T47D (cell line): ENCODE measurements around the gene NOBOX.

ENCODE experiments used
- DNase-seq, 2 experiments: peaks; one replicate each; pipeline versions ENCODE4 v3.0.0 to v3.0.0-alpha.2; 2011 to 2012; ENCODE audit warnings: low read depth in 1 of 2, low spot score in 1 of 2
- JUND ChIP-seq: IDR thresholded peaks from 2 replicates; pipeline ENCODE4 v1.6.1; 2012; ENCODE audit warnings: low read depth
- in situ Hi-C: cut with HindIII; loops from 2 replicates; pipeline ENCODE4 v1.10.0; 2016; ENCODE audit warnings: low sequenced_read_pairs, low pct_unique_long_range_greater_than_20kb

The NOBOX gene

DNA sequence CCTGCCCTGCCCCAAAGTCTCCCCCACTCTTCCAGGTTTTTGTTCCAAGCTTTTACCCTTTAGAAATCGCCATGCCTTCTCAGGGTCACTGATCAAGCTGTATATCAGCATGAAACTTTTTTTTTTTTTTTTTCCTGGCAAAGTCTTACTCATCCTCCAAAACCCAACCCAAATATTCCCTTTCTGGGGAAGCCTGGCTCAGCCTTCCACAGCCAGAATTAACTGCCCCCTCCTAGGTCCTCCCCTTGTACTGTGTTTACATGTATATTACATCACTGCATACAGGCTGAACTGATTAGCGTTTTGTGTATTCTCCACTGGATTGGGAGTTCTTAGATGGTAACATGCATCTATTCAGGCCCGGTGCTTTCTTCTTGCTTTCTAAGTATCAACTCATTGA, 4.6 kb upstream of the NOBOX start:
- no peak for TF ChIP-seq JUND
- in situ Hi-C loops = no loop called here
- DNase-seq = no peak

DNA sequence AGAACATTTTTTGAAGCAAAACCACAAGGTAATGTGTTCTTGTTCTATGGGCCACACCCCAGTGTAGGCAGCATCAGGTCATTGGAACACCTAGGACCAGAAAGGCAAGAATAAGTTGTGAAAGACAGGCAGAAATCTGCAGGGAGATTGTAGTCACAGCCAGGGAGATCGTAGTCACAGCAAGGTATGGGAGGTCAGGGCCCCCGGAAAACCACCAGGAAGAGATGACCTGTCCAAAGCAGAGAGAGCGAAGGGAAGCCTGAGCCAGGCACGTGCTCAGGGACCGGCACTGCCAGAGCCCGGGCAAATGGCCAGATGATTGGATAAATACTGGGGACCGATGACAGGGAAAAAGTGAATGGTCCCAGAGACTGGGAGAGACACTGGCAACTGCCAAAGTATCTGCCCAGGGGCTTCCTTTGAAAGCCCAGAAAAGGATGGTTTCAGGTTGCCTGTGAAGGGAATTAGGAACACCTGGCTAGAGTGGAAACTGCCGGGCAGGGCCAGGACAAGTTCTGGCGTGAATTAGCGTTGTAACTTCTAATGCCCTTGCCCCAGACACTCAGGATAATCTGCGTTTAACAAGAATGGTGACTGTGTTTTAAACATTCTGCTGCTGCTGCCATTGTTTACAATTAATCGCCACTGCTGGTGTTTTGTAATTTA, 3.9 kb upstream of the NOBOX start:
- no peak for TF ChIP-seq JUND
- peak in 1 of 2 experiments; percentile 11 for DNase-seq
- in situ Hi-C loops = no loop called here

DNA sequence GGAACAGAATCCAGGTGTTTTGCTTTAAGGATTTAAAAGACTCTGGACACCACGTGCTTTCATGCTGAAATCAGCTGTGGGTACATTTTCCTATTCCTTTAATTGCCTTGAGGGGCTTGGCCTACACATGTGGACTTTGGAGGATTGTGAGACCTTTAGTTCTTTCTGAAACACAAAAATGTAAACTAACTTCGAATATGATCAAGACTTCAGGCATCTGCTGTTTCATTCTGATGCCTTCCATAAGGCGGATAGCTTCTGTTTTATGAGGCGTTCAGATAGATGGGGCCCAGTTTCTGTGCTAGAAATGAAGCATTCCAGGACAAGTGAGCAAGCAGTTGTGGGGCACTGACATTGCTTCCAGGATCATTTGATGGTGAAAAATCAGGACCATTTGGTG, 1.5 kb upstream of the NOBOX start:
- no peak for TF ChIP-seq JUND
- in situ Hi-C loops = no loop called here
- no peak for DNase-seq

DNA sequence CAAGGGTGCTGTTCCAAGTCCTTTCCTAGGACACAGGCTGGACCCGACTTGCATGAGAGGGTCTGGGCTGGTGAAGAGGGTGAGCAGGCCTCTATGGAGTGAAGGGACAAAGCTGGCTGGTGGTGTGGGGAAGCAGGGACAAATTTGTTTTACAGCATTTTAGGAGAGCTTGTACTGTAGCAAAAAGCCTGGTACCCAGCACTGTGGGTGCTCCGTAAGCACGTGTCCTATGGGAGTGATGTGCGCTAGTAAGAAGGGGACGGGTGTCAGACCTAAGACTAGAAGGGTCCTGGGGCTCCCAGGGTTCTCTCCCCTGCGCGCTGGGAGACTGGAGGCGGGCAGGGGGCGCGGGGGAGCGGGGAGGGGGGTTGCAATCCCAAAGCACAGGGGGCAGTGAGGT, 391 bp downstream of the NOBOX start:
- in situ Hi-C loops = no loop called here
- no peak for TF ChIP-seq JUND

DNA sequence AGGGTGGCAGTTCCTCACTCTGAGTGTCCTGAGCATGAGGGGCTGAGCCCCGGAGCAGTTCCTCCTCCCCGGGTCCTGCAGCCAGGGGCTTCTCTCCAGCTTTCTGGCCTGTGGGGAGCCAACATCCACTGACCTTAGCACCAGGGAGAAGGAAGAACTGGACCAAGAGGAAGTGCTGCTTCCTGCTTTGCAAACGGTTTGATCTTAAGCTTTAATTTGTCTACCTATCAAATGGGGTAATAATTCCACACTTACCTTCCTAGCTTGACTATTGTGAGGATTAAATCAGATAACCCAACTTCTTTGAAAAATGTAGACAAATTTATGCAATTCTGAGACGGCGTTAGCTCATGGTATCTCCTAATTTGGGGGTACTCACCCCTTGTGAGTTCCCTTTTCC, 2.0 kb downstream of the NOBOX start:
- no peak for TF ChIP-seq JUND
- in situ Hi-C loops = no loop called here
- no peak for DNase-seq

More for the DNA sequence above, 391 bp downstream of the NOBOX start:
- DNase-seq = no peak

DNA sequence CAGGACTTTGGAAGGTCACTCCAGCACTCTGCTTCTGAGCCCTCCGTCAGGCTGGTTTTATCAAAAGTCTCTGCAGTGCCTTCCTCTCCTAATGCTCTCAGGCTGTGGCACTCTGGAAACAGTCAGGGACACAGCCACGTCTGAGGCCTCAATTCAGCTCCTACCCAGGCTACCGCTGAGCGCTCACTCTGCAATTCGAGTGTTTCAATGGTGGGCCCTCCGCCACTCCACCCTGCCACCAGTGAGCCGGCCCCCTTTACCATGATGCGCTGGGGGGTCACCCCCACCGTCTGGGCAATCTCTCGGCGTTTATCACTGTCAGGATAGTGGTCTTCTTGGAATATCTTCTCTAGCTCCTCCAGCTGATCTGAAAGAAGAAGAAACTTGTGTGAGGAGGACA, 3.5 kb downstream of the NOBOX start:
- in situ Hi-C loops = no loop called here
- DNase-seq = no peak
- TF ChIP-seq JUND = no peak

DNA sequence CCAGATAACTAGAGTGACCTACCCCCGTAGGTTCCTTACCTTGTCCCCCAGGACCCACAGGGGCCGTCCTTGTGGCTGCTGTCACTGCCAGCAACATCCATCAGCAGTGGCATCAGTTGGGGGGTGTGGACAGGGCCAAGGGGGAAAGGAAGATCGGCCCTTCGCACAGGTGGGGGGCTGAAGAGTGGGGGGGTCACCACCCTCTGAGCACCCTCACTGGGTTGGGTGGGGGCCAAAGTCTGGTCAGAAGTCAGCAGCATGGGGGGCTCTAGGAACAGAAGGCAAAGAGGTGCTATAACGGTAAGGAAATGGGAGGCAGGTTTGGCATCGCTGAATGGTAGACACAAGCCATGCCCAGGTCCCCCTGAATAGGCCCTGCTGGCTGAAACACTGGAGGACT, 4.6 kb downstream of the NOBOX start:
- TF ChIP-seq JUND = no peak
- no peak for DNase-seq
- in situ Hi-C loops = no loop called here

DNA sequence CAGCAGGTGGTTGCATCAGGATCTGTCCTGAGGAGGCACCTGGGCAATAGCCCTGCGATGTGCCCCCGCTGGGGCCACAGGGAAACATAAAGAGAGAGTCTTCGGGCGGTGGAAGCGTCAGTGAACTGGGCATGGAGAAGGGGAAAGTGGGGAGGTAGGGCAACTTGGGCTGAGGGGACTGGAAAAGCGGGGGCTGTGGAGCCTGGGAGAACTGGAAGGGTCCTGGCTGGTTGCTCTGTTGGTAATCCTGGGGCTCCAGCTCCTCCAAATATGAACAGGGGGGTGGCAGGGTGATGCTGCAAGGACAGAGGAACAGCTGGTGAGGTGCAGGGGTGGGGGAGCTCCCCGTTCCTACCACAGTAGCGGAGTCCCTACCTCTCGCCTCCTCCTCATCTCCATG, 5.2 kb downstream of the NOBOX start:
- in situ Hi-C loops = no loop called here
- TF ChIP-seq JUND = no peak
- DNase-seq = no peak

DNA sequence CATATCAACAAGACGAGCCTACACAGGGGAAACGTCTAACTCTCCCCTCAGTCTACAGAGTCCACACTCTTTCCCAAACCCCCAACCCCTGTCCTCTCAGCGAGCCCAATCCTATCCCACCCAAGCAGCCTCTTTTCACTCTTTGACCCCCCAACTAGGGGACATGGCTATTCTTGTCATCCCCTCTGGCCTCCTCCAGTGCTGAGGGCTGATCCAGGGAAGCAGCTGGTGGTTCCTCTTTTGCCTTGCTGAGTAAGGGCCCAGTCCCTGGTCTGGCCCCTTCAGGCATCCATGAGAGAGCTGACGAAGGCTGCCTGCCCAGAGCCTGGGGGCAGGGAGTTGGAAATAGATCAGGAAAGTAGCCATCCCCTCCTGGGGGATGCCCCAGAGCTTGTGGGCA, 6.4 kb downstream of the NOBOX start:
- no peak for TF ChIP-seq JUND
- no peak for DNase-seq
- in situ Hi-C loops = no loop called here

DNA sequence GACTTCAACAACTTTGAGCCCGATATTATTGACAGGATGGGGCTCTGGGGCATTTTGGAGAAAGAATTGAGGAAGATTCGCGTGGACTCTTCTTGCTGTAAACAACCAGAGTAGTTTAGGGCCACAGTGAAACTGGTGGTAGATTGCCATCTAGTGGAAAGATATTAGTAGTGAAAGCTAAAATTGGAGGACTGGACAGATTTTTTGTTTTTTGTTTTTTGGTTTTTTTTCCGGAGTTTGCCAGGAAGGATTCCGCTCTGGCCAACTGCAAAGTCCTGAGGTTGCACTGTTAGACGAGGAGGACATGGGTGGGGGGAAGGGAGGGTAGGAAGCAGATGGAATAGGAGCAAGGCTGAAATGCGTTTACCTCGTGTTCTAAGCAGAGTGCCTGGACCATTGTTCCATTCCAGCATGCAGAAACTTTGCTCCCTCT, 11.7 kb downstream of the NOBOX start:
- TF ChIP-seq JUND = no peak
- in situ Hi-C loops = no loop called here
- peak in 1 of 2 experiments; percentile 56 for DNase-seq

DNA sequence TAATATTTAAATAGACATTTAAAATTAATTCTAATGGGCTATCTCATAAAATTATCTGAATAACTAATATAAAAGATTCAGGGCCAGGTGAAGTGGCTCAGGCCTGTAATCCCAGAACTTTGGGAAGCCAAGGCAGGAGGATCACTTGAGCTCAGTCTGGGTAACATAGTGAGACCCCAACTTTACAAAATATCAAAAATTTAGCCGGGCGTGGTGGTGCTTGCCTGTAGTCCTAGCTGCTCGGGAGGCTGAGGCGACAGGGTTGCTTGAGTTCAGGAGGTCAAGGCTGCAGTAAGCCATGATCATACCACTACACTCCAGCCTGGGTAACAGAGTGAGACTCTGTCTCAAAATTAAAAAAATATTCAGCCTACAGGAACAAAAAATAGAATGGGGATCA, 12.5 kb downstream of the NOBOX start:
- TF ChIP-seq JUND = no peak
- in situ Hi-C loops = no loop called here
- no peak for DNase-seq

DNA sequence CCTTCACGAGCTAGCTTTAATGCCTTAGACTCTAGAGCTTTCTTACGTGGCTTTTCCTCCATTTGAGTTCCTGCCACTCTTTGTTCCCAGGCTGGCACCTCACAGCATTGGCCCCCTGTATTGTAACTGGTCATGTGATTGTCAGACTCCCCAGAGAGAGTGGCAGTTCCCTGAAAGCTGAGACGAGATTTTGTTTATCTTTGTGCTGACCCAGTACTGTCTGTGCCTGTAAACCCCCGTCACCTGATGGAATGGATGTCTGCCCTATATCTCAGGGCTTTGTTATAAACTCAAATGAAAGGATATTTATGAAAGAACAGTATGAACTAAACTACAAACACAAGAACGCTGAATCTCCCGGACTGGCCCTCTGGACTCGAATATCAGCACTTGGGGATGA, 13.0 kb downstream of the NOBOX start:
- in situ Hi-C loops = no loop called here
- TF ChIP-seq JUND = no peak
- no peak for DNase-seq

DNA sequence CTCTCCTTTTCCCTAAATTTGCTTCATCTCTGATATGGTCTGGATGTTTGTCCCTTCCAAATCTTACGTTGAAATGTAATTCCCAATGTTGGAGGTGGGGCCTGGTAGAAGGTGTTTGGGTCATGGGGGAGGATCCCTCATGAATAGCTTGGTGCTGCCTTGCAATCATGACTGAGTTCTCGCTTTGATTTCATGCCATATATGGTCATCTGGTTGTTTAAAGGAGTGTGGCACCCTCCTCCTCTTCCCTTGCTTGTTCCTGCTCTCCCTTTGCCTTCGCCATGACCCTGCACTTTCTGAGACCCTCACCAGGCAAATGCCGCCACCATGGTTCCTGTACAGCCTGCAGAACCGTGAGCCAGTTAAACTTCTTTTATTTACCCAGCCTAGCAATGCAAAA, 14.5 kb downstream of the NOBOX start:
- DNase-seq = no peak
- TF ChIP-seq JUND = no peak
- in situ Hi-C loops = no loop called here

DNA sequence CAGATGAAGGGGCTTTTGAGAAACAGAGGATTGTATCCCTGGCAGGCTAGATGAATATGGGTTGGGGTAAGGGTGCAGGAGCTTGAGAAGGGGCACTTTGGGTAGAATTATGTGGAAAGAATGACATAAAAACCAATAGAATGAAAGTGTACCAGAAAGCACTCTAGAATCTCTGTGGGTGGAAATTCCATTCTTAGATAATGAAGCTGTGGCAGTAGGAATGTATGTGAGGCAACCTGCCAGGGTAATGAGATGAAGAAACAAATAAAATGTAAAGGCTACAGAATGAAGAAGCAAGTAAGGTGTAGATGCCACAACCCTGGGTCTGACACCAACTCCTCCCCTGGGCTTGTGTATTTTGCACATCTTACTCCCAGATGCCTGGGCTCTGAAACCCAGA, 16.8 kb downstream of the NOBOX start:
- in situ Hi-C loops = no loop called here
- DNase-seq = no peak
- no peak for TF ChIP-seq JUND
